Calu3 (cell line): ENCODE results near the gene MYO1E. TPM values are rescaled to one million over a fixed set of nuclear protein-coding genes. Genes with fewer than 3 reads are reported as not detected.
A peak's percentile ranks its signal among the peaks of the same experiment; 100 is the strongest.

ENCODE experiments used
- BruUV-seq: library from RNA; stranded (reverse); fragments of 400-500 nt; replicated peaks from 2 replicates; lab custom pipeline; 2021; lab: Mats Ljungman, UMichigan
- CTCF ChIA-PET: fragments of 300-600 bp; sonication (Branson Sonifier 250); formaldehyde crosslinking; loops from one replicate; lab custom pipeline; 2022; ENCODE audit warnings: antibody characterized with exemption; lab: Charles Lee
- DNase-seq: peaks from one replicate; pipeline ENCODE4 v3.0.0; 2022
- H3K27ac Mint-ChIP-seq: one replicate; pipeline ENCODE4 v1.8.0; 2022; ENCODE audit warnings: mixed read lengths; ENCODE audit not compliant: unreplicated experiment
- H3K27me3 Mint-ChIP-seq: one replicate; pipeline ENCODE4 v1.8.0; 2022; ENCODE audit warnings: mixed read lengths; ENCODE audit not compliant: unreplicated experiment
- H3K36me3 Mint-ChIP-seq: one replicate; pipeline ENCODE4 v1.8.0; 2022; ENCODE audit warnings: mild to moderate bottlenecking, moderate library complexity, mixed read lengths; ENCODE audit not compliant: insufficient read depth, unreplicated experiment
- H3K4me1 Mint-ChIP-seq: one replicate; pipeline ENCODE4 v1.8.0; 2022; ENCODE audit warnings: mild to moderate bottlenecking, low read depth, mixed read lengths; ENCODE audit not compliant: unreplicated experiment
- H3K4me3 Mint-ChIP-seq: one replicate; pipeline ENCODE4 v1.8.0; 2022; ENCODE audit warnings: mild to moderate bottlenecking, low read depth, moderate library complexity, mixed read lengths; ENCODE audit not compliant: unreplicated experiment
- H3K9me3 Mint-ChIP-seq: one replicate; pipeline ENCODE4 v1.8.0; 2022; ENCODE audit warnings: low read depth, mixed read lengths; ENCODE audit not compliant: unreplicated experiment
- CTCF ChIP-seq: fragments of 200-600 bp; IDR thresholded peaks from one replicate; pipeline ENCODE4 v1.8.0; 2022; ENCODE audit warnings: antibody characterized with exemption; ENCODE audit not compliant: unreplicated experiment
- intact Hi-C: fragments of 100-400 bp; cut with micrococcal nuclease; formaldehyde crosslinking; loops from one replicate; pipeline ENCODE4 v1.10.0; 2022; ENCODE audit not compliant: unreplicated experiment
- total RNA-seq: library from RNA; stranded (reverse); gene quantifications from 2 replicates; pipeline ENCODE4 v1.2.3, GENCODE V29; 2022

MYO1E gene
- total RNA-seq, 1 experiment from 2014 or later, result 617 TPM

- CTCF ChIA-PET, result no interaction called here
- peaks cover 24% of the 10 kb centered on the region for H3K4me1 Mint-ChIP-seq
- H3K9me3 Mint-ChIP-seq, result no peaks in the 10 kb centered on the region
- H3K4me3 Mint-ChIP-seq, result no peak overlapping the region
- no peaks in the 10 kb centered on the region for H3K27me3 Mint-ChIP-seq
- H3K27ac Mint-ChIP-seq, result no peak overlapping the region
- H3K36me3 Mint-ChIP-seq, result peaks cover 82% of the 10 kb centered on the region
- intact Hi-C loops, result no loop called here
- DNase-seq, result no peak
- no TSS peak for BruUV-seq
- TF ChIP-seq CTCF, result no peak
Observed at GRCh38 chr15:59230531-59231055, 142.1 kb downstream of the MYO1E start.

GRCh38 chr15:59229453-59229852 is 143.2 kb downstream of the MYO1E start:
- peaks cover 34% of the 10 kb centered on the region for H3K4me1 Mint-ChIP-seq
- no peak overlapping the region for H3K4me3 Mint-ChIP-seq
- no peaks in the 10 kb centered on the region for H3K27me3 Mint-ChIP-seq
- BruUV-seq, result TSS peak; percentile 13
- TF ChIP-seq CTCF, result no peak
- intact Hi-C loops, result no loop called here
- H3K9me3 Mint-ChIP-seq, result no peaks in the 10 kb centered on the region
- peaks cover 84% of the 10 kb centered on the region for H3K36me3 Mint-ChIP-seq
- CTCF ChIA-PET, result no interaction called here
- DNase-seq, result no peak
- H3K27ac Mint-ChIP-seq, result peak overlapping the region; percentile 28

- no peak for TF ChIP-seq CTCF
- CTCF ChIA-PET, result no interaction called here
- H3K27ac Mint-ChIP-seq, result peak overlapping the region; percentile 28
Observed at GRCh38 chr15:59229015-59229414, 143.7 kb downstream of the MYO1E start.

GRCh38 chr15:59227021-59227420 is 145.7 kb downstream of the MYO1E start:
- Mint-ChIP-seq H3K4me1 (peaks cover 25% of the 10 kb centered on the region), H3K9me3 (no peaks in the 10 kb centered on the region), H3K4me3 (no peak overlapping the region), H3K27me3 (no peaks in the 10 kb centered on the region), H3K36me3 (peaks cover 78% of the 10 kb centered on the region), H3K27ac (peak overlapping the region; percentile 3)
- BruUV-seq, result no TSS peak
- no peak for DNase-seq
- CTCF ChIA-PET, result no interaction called here
- intact Hi-C loops, result no loop called here
- TF ChIP-seq CTCF, result no peak

More at GRCh38 chr15:59229015-59229414, 143.7 kb downstream of the MYO1E start:
- Mint-ChIP-seq H3K27me3 (no peaks in the 10 kb centered on the region), H3K4me3 (no peak overlapping the region), H3K4me1 (peaks cover 34% of the 10 kb centered on the region), H3K36me3 (peaks cover 84% of the 10 kb centered on the region), H3K9me3 (no peaks in the 10 kb centered on the region)
- no peak for DNase-seq
- no TSS peak for BruUV-seq
- intact Hi-C loops, result no loop called here
